ENCODE results near the gene SDCCAG8.

SDCCAG8 gene

DNA sequence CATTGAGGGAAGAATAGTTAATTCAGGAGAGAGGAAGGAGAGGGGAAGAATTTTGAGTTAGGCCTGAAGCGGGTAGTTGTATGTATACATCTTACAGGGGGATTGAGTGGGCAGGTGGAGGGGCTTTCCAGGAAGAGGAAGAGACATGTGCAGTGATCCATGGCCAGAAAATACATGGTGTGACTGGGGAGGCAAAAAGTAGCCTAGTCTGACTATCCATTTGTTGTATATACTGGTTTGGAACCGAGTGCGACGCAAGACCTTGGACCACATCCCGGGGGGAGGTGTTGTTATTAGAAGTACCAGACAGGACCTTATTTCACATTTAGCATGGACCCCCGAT, 158.3 kb downstream of the SDCCAG8 start:
- no peaks in the 10 kb centered on the region for H3K27me3 ChIP-seq (ENCODE audit: control insufficient read depth, insufficient read depth, low read length)
- no peaks in the 10 kb centered on the region for H3K36me3 ChIP-seq (ENCODE audit: control insufficient read depth, insufficient read depth, low read length)
- H3K9me3 ChIP-seq (ENCODE audit: control insufficient read depth, insufficient read depth, low read length), result no peaks in the 10 kb centered on the region
- DNase-seq (ENCODE audit: low read depth, low spot score), result no peak
- no peaks in the 10 kb centered on the region; the same call in 1 of the 2 replicates for H3K4me1 ChIP-seq (ENCODE audit: control insufficient read depth, insufficient read depth, low read length)
- no peak overlapping the region for H3K4me3 ChIP-seq (ENCODE audit: low read length)
- no CpG with 5 or more reads among the region's 6 CpGs for WGBS (ENCODE audit: insufficient coverage, insufficient read length)
- H3K27ac ChIP-seq (ENCODE audit: low read length), result no peak overlapping the region

DNA sequence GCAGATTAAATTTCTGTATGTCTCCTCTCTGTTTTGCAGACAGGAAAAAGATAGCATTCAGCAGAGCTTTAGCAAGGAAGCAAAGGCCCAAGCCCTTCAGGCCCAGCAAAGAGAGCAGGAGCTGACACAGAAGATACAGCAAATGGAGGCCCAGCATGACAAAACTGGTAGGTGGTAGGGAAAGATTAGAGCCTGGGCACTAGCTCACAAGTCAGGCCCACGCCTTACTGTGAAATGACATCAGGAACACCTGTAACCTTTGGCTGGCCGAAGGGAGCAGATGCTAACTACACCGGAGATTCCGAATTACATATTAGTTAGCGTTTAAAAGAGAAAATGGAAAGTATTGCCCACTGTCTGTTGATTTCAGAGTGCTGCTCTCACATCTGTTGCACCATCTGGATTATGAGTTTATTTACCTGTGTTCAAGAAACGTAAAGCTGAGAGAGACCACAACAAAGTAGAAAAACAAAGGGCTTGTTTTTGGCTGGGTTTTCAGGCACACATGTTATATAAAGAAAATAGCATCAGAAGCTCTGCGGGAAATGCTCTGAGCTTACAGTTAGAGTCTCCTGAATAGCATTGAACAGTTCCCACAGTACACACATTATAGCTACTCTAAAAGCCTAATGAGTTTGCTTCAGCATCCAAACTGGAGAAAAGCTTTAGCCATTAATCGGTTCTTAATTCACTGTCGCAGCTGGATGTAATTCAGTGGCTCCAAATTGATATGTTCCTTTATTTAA, 160.0 kb downstream of the SDCCAG8 start:
- no peaks in the 10 kb centered on the region for H3K27me3 ChIP-seq (ENCODE audit: control insufficient read depth, insufficient read depth, low read length)
- no peak overlapping the region for H3K4me3 ChIP-seq (ENCODE audit: low read length)
- no peaks in the 10 kb centered on the region; the same call in 1 of the 2 replicates for H3K4me1 ChIP-seq (ENCODE audit: control insufficient read depth, insufficient read depth, low read length)
- no peaks in the 10 kb centered on the region for H3K9me3 ChIP-seq (ENCODE audit: control insufficient read depth, insufficient read depth, low read length)
- no peak overlapping the region for H3K27ac ChIP-seq (ENCODE audit: low read length)
- WGBS (ENCODE audit: insufficient coverage, insufficient read length), result no CpG with 5 or more reads among the region's 9 CpGs
- H3K36me3 ChIP-seq (ENCODE audit: control insufficient read depth, insufficient read depth, low read length), result no peaks in the 10 kb centered on the region
- DNase-seq (ENCODE audit: low read depth, low spot score), result no peak

DNA sequence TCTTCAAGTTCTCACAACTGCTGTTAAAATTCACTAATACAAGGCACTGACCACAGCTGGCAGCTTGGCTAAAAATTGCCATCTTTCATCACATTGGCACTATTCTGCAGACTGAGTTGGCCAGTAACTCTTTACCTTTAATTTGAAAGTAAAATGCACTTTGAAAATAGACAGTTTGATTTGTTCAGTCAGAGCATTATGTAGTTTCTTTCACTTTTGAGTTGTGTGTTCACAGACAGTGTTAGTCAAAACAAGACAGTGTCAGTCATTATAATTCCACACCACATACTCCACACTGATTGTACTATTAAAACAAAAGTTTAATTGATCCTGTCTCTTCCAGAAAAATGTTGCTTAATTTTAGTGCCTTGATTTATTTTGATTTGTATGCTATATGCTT, 160.7 kb downstream of the SDCCAG8 start:
- DNase-seq (ENCODE audit: low read depth, low spot score), result no peak
- Histone ChIP-seq H3K27me3 (ENCODE audit: control insufficient read depth, insufficient read depth, low read length) (no peaks in the 10 kb centered on the region), H3K9me3 (ENCODE audit: control insufficient read depth, insufficient read depth, low read length) (no peaks in the 10 kb centered on the region), H3K36me3 (ENCODE audit: control insufficient read depth, insufficient read depth, low read length) (no peaks in the 10 kb centered on the region), H3K4me3 (ENCODE audit: low read length) (no peak overlapping the region), H3K4me1 (ENCODE audit: control insufficient read depth, insufficient read depth, low read length) (no peaks in the 10 kb centered on the region; the same call in 1 of the 2 replicates), H3K27ac (ENCODE audit: low read length) (no peak overlapping the region)

DNA sequence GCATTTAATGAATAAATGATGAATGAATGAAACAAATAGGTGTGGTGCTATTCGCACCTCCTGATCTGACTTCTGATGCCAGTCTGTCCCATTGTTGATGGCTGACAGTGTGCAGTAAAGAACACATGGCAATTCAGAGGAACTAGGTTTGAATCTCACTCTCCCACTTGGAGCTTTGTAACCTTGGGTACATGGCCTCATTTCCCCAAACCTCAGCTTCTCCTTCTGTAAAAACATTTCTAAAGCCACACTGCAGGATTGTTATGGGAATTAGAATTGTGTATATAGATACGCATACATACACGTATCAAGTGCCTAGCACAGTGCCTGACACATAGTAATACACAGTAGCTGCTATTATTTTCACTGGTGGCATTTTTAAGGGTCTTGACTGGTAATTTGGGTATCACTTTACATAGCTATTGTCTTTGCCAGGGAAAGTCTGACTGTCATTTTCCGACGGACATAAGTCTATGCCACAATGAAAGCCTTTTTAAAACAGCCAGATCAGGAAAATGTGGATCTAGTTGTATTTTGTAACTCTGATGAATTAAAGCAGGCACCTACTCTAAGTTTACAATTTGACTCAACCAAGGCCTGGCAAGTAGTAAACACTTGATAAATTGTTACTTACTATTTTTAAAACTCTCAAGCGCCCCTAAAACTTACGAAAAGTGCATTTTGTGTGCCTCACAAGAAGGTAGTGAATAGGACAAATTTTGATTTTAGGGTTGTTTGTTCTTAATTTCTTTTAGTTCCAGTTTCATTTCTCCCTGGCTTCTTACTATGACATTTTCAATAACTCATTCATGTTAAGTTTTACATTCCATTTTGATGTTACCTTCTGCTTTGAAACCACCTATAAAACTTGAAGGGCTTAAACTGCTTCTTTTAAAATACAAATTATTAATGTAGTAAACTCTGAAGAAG, 164.4 kb downstream of the SDCCAG8 start:
- no peak for DNase-seq (ENCODE audit: low read depth, low spot score)
- Histone ChIP-seq H3K9me3 (ENCODE audit: control insufficient read depth, insufficient read depth, low read length) (no peaks in the 10 kb centered on the region), H3K27ac (ENCODE audit: low read length) (no peak overlapping the region), H3K27me3 (ENCODE audit: control insufficient read depth, insufficient read depth, low read length) (no peaks in the 10 kb centered on the region), H3K4me3 (ENCODE audit: low read length) (no peak overlapping the region), H3K36me3 (ENCODE audit: control insufficient read depth, insufficient read depth, low read length) (no peaks in the 10 kb centered on the region), H3K4me1 (ENCODE audit: control insufficient read depth, insufficient read depth, low read length) (no peaks in the 10 kb centered on the region)
- no CpG with 5 or more reads among the region's 7 CpGs for WGBS (ENCODE audit: insufficient coverage, insufficient read length)

DNA sequence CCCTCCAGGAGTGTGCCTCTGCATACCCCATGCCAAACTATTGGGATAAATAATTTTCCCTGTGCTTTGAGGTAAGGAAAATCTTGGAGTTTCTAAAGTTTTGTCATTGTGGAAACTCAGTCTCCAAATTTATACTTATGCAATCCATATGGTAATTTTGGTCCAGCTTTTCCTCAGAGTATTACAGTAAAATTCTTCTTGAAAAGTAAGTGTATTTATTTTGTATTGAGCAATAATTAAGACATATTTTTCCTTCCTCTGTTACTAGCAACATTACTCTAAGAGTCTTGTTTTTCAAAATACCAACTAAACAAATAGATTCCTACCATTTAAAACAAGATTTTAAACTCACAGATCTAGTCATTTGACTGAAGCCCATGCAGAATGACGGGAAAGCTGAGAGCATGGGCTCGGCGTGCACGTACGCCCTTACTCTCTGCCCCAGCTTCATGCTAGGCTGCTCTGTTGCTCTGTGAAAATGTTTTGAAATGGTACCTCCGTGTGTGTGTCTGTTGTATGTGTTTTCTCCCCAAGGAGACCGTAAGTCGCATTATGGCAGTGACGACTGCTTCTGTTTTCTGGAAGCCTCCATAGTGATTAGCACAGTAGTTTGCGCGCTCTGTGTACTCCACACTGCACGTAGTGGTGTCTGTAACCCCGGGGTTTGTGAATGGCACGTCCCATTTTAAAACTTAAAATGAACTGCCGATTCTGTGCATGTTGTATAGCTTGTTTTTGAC, 165.3 kb downstream of the SDCCAG8 start:
- H3K4me1 ChIP-seq (ENCODE audit: control insufficient read depth, insufficient read depth, low read length), result no peaks in the 10 kb centered on the region

DNA sequence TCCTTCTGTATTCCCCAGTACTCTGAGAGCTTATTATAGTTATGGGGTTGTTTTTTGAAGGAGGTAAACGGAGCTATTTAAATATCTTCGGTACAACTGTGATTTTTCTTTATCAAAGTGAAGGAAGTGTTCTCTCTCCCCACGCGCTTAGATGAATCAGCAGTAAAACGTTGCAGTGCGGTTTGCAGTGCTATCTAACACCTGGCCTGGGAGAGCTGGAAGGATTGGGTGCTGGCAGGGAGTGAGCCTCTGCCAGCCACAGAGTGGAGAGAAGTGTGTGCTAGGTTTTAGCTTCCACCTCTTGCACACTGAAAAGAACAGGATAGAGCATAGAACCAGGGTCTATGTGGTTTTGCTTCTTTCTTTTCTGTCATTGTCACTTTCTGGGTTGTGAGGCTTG, 165.9 kb downstream of the SDCCAG8 start:
- no peaks in the 10 kb centered on the region for H3K4me1 ChIP-seq (ENCODE audit: control insufficient read depth, insufficient read depth, low read length)
- no peaks in the 10 kb centered on the region for H3K9me3 ChIP-seq (ENCODE audit: control insufficient read depth, insufficient read depth, low read length)
- H3K27ac ChIP-seq (ENCODE audit: low read length), result no peak overlapping the region
- no peak overlapping the region for H3K4me3 ChIP-seq (ENCODE audit: low read length)
- no peak for DNase-seq (ENCODE audit: low read depth, low spot score)
- no CpG with 5 or more reads among the region's 6 CpGs for WGBS (ENCODE audit: insufficient coverage, insufficient read length)
- no peaks in the 10 kb centered on the region for H3K27me3 ChIP-seq (ENCODE audit: control insufficient read depth, insufficient read depth, low read length)
- H3K36me3 ChIP-seq (ENCODE audit: control insufficient read depth, insufficient read depth, low read length), result no peaks in the 10 kb centered on the region

More for the DNA sequence above, 165.3 kb downstream of the SDCCAG8 start:
- Histone ChIP-seq H3K36me3 (ENCODE audit: control insufficient read depth, insufficient read depth, low read length) (no peaks in the 10 kb centered on the region), H3K27ac (ENCODE audit: low read length) (no peak overlapping the region), H3K27me3 (ENCODE audit: control insufficient read depth, insufficient read depth, low read length) (no peaks in the 10 kb centered on the region), H3K9me3 (ENCODE audit: control insufficient read depth, insufficient read depth, low read length) (no peaks in the 10 kb centered on the region), H3K4me3 (ENCODE audit: low read length) (no peak overlapping the region)
- no peak for DNase-seq (ENCODE audit: low read depth, low spot score)
- WGBS (ENCODE audit: insufficient coverage, insufficient read length), result no CpG with 5 or more reads among the region's 15 CpGs

DNA sequence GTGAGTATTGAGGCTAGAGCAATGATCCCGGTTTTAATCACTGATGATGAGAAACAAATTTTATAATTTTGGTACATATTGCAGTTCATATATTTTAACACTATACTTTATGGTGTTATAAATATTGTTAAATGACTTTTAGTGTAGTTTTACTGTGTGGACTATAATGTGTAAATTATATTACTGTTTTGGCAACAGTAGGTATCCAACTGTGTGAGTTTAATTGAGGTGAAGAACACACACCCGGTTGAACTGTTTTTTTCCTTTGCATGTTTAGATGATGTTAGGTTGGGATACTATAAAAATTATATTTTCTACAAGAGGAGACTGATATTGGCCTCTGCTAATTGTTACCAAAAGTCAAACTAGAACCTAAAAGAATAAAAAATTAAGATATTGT, 166.5 kb downstream of the SDCCAG8 start:
- no peaks in the 10 kb centered on the region for H3K9me3 ChIP-seq (ENCODE audit: control insufficient read depth, insufficient read depth, low read length)
- H3K36me3 ChIP-seq (ENCODE audit: control insufficient read depth, insufficient read depth, low read length), result no peaks in the 10 kb centered on the region
- WGBS (ENCODE audit: insufficient coverage, insufficient read length), result no CpG with 5 or more reads among the region's 2 CpGs
- H3K27ac ChIP-seq (ENCODE audit: low read length), result no peak overlapping the region
- DNase-seq (ENCODE audit: low read depth, low spot score), result no peak
- no peak overlapping the region for H3K4me3 ChIP-seq (ENCODE audit: low read length)
- H3K4me1 ChIP-seq (ENCODE audit: control insufficient read depth, insufficient read depth, low read length), result no peaks in the 10 kb centered on the region
- H3K27me3 ChIP-seq (ENCODE audit: control insufficient read depth, insufficient read depth, low read length), result no peaks in the 10 kb centered on the region

DNA sequence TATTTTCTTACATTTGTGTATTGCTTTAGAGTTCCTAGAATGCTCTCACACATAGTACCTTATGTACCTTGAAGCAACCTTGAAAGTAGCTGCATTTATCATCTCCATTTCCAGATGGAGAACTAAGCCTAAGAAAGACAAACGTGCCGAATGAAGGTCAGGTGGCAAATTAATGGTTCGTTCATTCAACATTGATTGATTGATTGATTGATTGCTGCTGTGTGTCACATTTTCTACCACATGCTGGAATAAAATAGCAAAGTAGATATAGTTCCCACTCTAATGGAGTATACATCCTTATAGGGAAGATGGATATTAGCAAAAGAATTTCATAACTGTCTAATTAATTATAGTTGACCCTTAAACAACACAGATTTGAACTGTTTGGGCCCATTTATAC, 172.2 kb downstream of the SDCCAG8 start:
- no peak for DNase-seq (ENCODE audit: low read depth, low spot score)
- no peaks in the 10 kb centered on the region for H3K9me3 ChIP-seq (ENCODE audit: control insufficient read depth, insufficient read depth, low read length)
- WGBS (ENCODE audit: insufficient coverage, insufficient read length), result no CpG with 5 or more reads among the region's 3 CpGs
- H3K4me1 ChIP-seq (ENCODE audit: control insufficient read depth, insufficient read depth, low read length), result no peaks in the 10 kb centered on the region
- no peaks in the 10 kb centered on the region for H3K36me3 ChIP-seq (ENCODE audit: control insufficient read depth, insufficient read depth, low read length)
- H3K4me3 ChIP-seq (ENCODE audit: low read length), result no peak overlapping the region
- H3K27ac ChIP-seq (ENCODE audit: low read length), result no peak overlapping the region
- no peaks in the 10 kb centered on the region for H3K27me3 ChIP-seq (ENCODE audit: control insufficient read depth, insufficient read depth, low read length)

DNA sequence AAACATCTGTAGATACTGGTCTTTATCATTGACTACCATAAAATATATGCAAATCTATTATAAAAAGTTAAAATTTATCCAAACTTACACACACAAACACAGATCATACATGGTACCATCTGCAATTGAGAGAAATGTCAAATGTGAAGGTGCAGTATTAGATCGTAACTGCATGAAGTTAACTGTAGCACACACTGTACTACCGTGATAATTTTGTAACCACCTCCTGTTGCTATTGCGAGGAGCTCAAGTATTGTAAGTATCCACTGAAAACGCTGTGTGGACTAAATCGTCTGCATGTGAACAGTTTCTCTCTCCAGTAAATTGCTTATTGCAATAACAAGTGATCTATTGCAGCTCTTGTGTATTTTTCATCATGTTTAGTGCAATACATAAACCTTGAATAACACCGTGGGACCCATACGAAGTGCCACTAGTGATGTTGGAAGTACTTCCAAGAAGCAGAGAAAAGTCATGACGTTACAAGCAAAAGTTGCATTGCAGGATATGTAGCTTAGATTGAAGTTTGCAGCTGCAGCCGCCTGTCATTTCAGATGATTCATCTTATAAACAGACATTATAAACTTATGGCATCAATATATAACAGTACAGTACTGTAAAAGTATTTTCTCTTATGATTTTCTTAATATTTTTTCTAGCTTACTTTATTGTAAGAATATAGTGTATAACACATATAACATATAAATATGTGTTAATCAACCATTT, 172.9 kb downstream of the SDCCAG8 start:
- H3K4me1 ChIP-seq (ENCODE audit: control insufficient read depth, insufficient read depth, low read length), result no peaks in the 10 kb centered on the region
- no peak overlapping the region for H3K4me3 ChIP-seq (ENCODE audit: low read length)
- no peak overlapping the region for H3K27ac ChIP-seq (ENCODE audit: low read length)
- WGBS (ENCODE audit: insufficient coverage, insufficient read length), result no CpG with 5 or more reads among the region's 9 CpGs
- H3K27me3 ChIP-seq (ENCODE audit: control insufficient read depth, insufficient read depth, low read length), result no peaks in the 10 kb centered on the region
- no peak for DNase-seq (ENCODE audit: low read depth, low spot score)
- H3K9me3 ChIP-seq (ENCODE audit: control insufficient read depth, insufficient read depth, low read length), result no peaks in the 10 kb centered on the region
- H3K36me3 ChIP-seq (ENCODE audit: control insufficient read depth, insufficient read depth, low read length), result no peaks in the 10 kb centered on the region

DNA sequence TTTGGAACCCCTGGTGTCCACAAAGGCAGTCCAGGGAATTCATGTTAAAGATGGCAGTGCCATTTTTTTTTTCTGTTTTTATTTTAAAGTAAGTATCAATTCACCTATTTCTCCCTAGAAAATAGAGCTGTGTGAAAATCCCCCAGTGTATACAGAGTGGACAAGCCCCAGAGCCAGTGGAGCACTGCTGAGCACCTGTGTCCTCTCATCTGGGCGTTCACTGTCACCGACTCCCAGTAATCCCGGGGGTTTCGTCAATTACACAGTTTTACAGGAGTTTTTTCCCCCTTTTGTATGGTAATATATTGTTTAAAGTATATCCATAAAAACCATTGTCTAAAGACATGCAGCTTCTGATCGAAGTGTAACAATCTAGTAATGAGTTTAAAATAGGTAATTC, 175.8 kb downstream of the SDCCAG8 start:
- Histone ChIP-seq H3K4me1 (ENCODE audit: control insufficient read depth, insufficient read depth, low read length) (no peaks in the 10 kb centered on the region), H3K36me3 (ENCODE audit: control insufficient read depth, insufficient read depth, low read length) (no peaks in the 10 kb centered on the region), H3K4me3 (ENCODE audit: low read length) (no peak overlapping the region), H3K27me3 (ENCODE audit: control insufficient read depth, insufficient read depth, low read length) (no peaks in the 10 kb centered on the region), H3K27ac (ENCODE audit: low read length) (no peak overlapping the region), H3K9me3 (ENCODE audit: control insufficient read depth, insufficient read depth, low read length) (no peaks in the 10 kb centered on the region)
- WGBS (ENCODE audit: insufficient coverage, insufficient read length), result no CpG with 5 or more reads among the region's 5 CpGs
- no peak for DNase-seq (ENCODE audit: low read depth, low spot score)
